Activated B cell treated with CpG ODN at 0.5 μM for 24 hours (primary cell): ENCODE measurements around the gene ANKRD63. TPM values are rescaled to one million over a fixed set of nuclear protein-coding genes. Genes with fewer than 3 reads are reported as not detected.

Experiments
- ATAC-seq: fragments of 200-7000 bp; cut with Tn5 transposase; one replicate; pipeline ENCODE4 v1.10.0; 2021; ENCODE audit warnings: low read depth, mild to moderate bottlenecking, moderate library complexity
- CTCF ChIA-PET: fragments of 350-600 bp; sonication (Branson Sonifier 250); formaldehyde crosslinking; loops from one replicate; lab custom pipeline; 2021; ENCODE audit warnings: antibody characterized with exemption; lab: Charles Lee
- POLR2A ChIA-PET: fragments of 350-600 bp; sonication (Branson Sonifier 250); formaldehyde crosslinking; loops from one replicate; lab custom pipeline; 2021; ENCODE audit warnings: antibody characterized with exemption; lab: Charles Lee
- DNase-seq: peaks from one replicate; pipeline ENCODE4 v3.0.0; 2022
- H3K27ac Mint-ChIP-seq: one replicate; pipeline ENCODE4 v1.8.0; 2020; ENCODE audit warnings: mixed read lengths
- H3K27me3 Mint-ChIP-seq: one replicate; pipeline ENCODE4 v1.8.0; 2021; ENCODE audit warnings: mixed read lengths
- H3K36me3 Mint-ChIP-seq: one replicate; pipeline ENCODE4 v1.8.0; 2021; ENCODE audit warnings: low read depth, mixed read lengths
- H3K4me1 Mint-ChIP-seq: one replicate; pipeline ENCODE4 v1.8.0; 2021; ENCODE audit warnings: mixed read lengths
- H3K4me3 Mint-ChIP-seq: one replicate; pipeline ENCODE4 v1.8.0; 2020; ENCODE audit warnings: mild to moderate bottlenecking, mixed read lengths
- H3K9me3 Mint-ChIP-seq: one replicate; pipeline ENCODE4 v1.8.0; 2020; ENCODE audit warnings: mixed read lengths
- CTCF ChIP-seq: fragments of 200-600 bp; IDR thresholded peaks from one replicate; pipeline ENCODE4 v1.8.0; 2022; ENCODE audit warnings: antibody characterized with exemption, mild to moderate bottlenecking
- intact Hi-C: fragments of 100-400 bp; cut with micrococcal nuclease; formaldehyde crosslinking; loops from one replicate; pipeline ENCODE4 v1.15.1; 2024
- total RNA-seq: library from RNA; stranded (reverse); gene quantifications from 2 replicates; pipeline ENCODE4 v1.2.3, GENCODE V29; 2022

ANKRD63 gene
- total RNA-seq, 1 donor from 2014 or later = not detected

- H3K4me3 Mint-ChIP-seq = no peak overlapping the region
Observed at GRCh38 chr15:40293905-40294895, 11.3 kb upstream of the ANKRD63 start.

GRCh38 chr15:40293006-40293405 lies 10.1 kb upstream of the ANKRD63 start:
- ChIA-PET POLR2A (no interaction called here), CTCF (interaction anchor here (1.0 to 2.0 kb wide), 3 partner anchors 13 to 51 kb away, joined by 3 to 4 read pairs (median 4); no protein-coding TSS in a partner anchor)
- Mint-ChIP-seq H3K27ac (no peak overlapping the region), H3K9me3 (no peaks in the 10 kb centered on the region), H3K27me3 (no peaks in the 10 kb centered on the region), H3K36me3 (peaks cover 66% of the 10 kb centered on the region), H3K4me1 (peaks cover 3% of the 10 kb centered on the region), H3K4me3 (no peak overlapping the region)
- DNase-seq = no peak
- ATAC-seq = no peak
- TF ChIP-seq CTCF = no peak
- intact Hi-C loops = no loop called here

More at GRCh38 chr15:40293905-40294895, 11.3 kb upstream of the ANKRD63 start:
- no peak for ATAC-seq
- no peak for DNase-seq
- H3K27ac Mint-ChIP-seq = no peak overlapping the region
- no peaks in the 10 kb centered on the region for H3K9me3 Mint-ChIP-seq
- H3K36me3 Mint-ChIP-seq = peaks cover 68% of the 10 kb centered on the region
- TF ChIP-seq CTCF = no peak
- intact Hi-C loops = no loop called here
- H3K27me3 Mint-ChIP-seq = no peaks in the 10 kb centered on the region
- peaks cover 3% of the 10 kb centered on the region for H3K4me1 Mint-ChIP-seq
- ChIA-PET POLR2A (no interaction called here), CTCF (interaction anchor here (1.0 to 2.0 kb wide), 3 partner anchors 14 to 50 kb away, joined by 3 to 4 read pairs (median 4); no protein-coding TSS in a partner anchor)

- Mint-ChIP-seq H3K4me1 (peaks cover 3% of the 10 kb centered on the region), H3K9me3 (no peaks in the 10 kb centered on the region), H3K36me3 (peaks cover 62% of the 10 kb centered on the region), H3K27ac (no peak overlapping the region), H3K4me3 (no peak overlapping the region), H3K27me3 (no peaks in the 10 kb centered on the region)
- CTCF ChIA-PET = interaction anchor here (2.0 kb wide), 1 partner anchor 52 kb away, joined by 4 read pairs; no protein-coding TSS in a partner anchor
- POLR2A ChIA-PET = no interaction called here
- ATAC-seq (no peak), DNase-seq (no peak)
- no peak for TF ChIP-seq CTCF
- intact Hi-C loops = no loop called here
Observed at GRCh38 chr15:40292246-40292645, 9.4 kb upstream of the ANKRD63 start.

GRCh38 chr15:40290918-40291574 lies 8.2 kb upstream of the ANKRD63 start:
- ChIA-PET CTCF (interaction anchor here (6.0 kb wide), 1 partner anchor 47 kb away, joined by 41 read pairs; no protein-coding TSS in a partner anchor), POLR2A (interaction anchor here (0.6 to 2.5 kb wide), 3 partner anchors 16 to 672 kb away, joined by 3 to 6 read pairs (median 3); partner anchors contain the start of gene PLCB2)
- no peaks in the 10 kb centered on the region for H3K9me3 Mint-ChIP-seq
- H3K4me1 Mint-ChIP-seq = no peaks in the 10 kb centered on the region
- H3K4me3 Mint-ChIP-seq = no peak overlapping the region
- peaks cover 53% of the 10 kb centered on the region for H3K36me3 Mint-ChIP-seq
- H3K27me3 Mint-ChIP-seq = no peaks in the 10 kb centered on the region
- TF ChIP-seq CTCF = no peak
- no peak for DNase-seq
- H3K27ac Mint-ChIP-seq = no peak overlapping the region
- ATAC-seq = no peak
- intact Hi-C loops = no loop called here
